ENCODE results near the gene ARHGAP44. TPM values are rescaled to one million over a fixed set of nuclear protein-coding genes. Genes with fewer than 3 reads are reported as not detected.

ARHGAP44 gene
- total and polyA plus RNA-seq, 9 of the 15 experiments (the other 6 are each of a cell fraction or from before 2014, with no cell fraction given) = 0.01 to 0.68 (median 0.07) TPM; not detected in 1

GRCh38 chr17:12994341-12995074 is 205.2 kb downstream of the ARHGAP44 start:
- no TSS peak for BruUV-seq (replicated peaks)
- Histone ChIP-seq H3K9me1 (ENCODE audit: control insufficient read depth, insufficient read depth, low read length) (no peaks in the 10 kb centered on the region), H3K36me3 (ENCODE audit: control insufficient read depth, insufficient read depth, low read length) (peaks cover 87% of the 10 kb centered on the region; the same call in 2 of the 3 replicates), H3K27ac (ENCODE audit: extremely low read depth, low read depth, low read length) (no peak overlapping the region), H2AFZ (ENCODE audit: low read depth, low read length) (no peak overlapping the region), H4K20me1 (replicated peaks; ENCODE audit: control insufficient read depth, insufficient read depth, low read length) (no peaks in the 10 kb centered on the region), H3K79me2 (ENCODE audit: control insufficient read depth, insufficient read depth, low read length) (no peaks in the 10 kb centered on the region), H3K4me1 (replicated peaks in 1 of 2; ENCODE audit: control insufficient read depth in 2 of 2, insufficient read depth in 2 of 2, low read length in 2 of 2) (no peaks in the 10 kb centered on the region; a peak in 1 of 5 replicates), H3K4me2 (ENCODE audit: insufficient read depth, low read length) (no peak overlapping the region), H3K4me3 (no peak overlapping the region), H3K9ac (ENCODE audit: insufficient read depth in 1 of 2, low read depth in 2 of 2, low read length in 2 of 2) (no peak overlapping the region; a peak in 1 of 4 replicates), H3K27me3 (ENCODE audit: control insufficient read depth in 2 of 2, insufficient read depth in 2 of 2, low read length in 2 of 2) (no peaks in the 10 kb centered on the region), H3K9me3 (replicated peaks; ENCODE audit: control insufficient read depth, insufficient read depth, low read depth, low read length) (no peaks in the 10 kb centered on the region)
- ATAC-seq (no peak), DNase-seq (ENCODE audit: extremely low read depth in 1 of 4, low spot score in 3 of 4) (no peak), FAIRE-seq (no peak)
- WGBS (ENCODE audit: insufficient coverage, low coverage, missing lambda C conversion rate) = 93% methylated on average over 13 of the region's 19 CpGs
- TF ChIP-seq, protein P1, sequence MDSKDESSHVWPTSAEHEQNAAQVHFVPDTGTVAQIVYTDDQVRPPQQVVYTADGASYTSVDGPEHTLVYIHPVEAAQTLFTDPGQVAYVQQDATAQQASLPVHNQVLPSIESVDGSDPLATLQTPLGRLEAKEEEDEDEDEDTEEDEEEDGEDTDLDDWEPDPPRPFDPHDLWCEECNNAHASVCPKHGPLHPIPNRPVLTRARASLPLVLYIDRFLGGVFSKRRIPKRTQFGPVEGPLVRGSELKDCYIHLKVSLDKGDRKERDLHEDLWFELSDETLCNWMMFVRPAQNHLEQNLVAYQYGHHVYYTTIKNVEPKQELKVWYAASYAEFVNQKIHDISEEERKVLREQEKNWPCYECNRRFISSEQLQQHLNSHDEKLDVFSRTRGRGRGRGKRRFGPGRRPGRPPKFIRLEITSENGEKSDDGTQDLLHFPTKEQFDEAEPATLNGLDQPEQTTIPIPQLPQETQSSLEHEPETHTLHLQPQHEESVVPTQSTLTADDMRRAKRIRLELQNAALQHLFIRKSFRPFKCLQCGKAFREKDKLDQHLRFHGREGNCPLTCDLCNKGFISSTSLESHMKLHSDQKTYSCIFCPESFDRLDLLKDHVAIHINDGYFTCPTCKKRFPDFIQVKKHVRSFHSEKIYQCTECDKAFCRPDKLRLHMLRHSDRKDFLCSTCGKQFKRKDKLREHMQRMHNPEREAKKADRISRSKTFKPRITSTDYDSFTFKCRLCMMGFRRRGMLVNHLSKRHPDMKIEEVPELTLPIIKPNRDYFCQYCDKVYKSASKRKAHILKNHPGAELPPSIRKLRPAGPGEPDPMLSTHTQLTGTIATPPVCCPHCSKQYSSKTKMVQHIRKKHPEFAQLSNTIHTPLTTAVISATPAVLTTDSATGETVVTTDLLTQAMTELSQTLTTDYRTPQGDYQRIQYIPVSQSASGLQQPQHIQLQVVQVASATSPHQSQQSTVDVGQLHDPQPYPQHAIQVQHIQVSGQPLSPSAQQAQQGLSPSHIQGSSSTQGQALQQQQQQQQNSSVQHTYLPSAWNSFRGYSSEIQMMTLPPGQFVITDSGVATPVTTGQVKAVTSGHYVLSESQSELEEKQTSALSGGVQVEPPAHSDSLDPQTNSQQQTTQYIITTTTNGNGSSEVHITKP (IDR thresholded peaks at IDR 0.05; ENCODE audit: partially characterized antibody) = no peak
- TF ChIP-seq, protein P2, sequence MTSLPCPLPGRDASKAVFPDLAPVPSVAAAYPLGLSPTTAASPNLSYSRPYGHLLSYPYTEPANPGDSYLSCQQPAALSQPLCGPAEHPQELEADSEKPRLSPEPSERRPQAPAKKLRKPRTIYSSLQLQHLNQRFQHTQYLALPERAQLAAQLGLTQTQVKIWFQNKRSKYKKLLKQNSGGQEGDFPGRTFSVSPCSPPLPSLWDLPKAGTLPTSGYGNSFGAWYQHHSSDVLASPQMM (CRISPR knock-in tag; IDR thresholded peaks at IDR 0.05) = no peak
- TF ChIP-seq FIP1L1 (IDR thresholded peaks at IDR 0.05; ENCODE audit: low read depth, low read length, poor library complexity, severe bottlenecking) = no peak
- no peak for TF ChIP-seq SMARCE1 (IDR thresholded peaks at IDR 0.05)
- no peak for TF ChIP-seq SMAD2 (IDR thresholded peaks at IDR 0.05; ENCODE audit: low read depth, low read length)
- TF ChIP-seq MEIS2 (IDR thresholded peaks at IDR 0.05; ENCODE audit: partially characterized antibody) = no peak
- TF ChIP-seq SRSF3 (IDR thresholded peaks at IDR 0.05; ENCODE audit: insufficient read depth, low read length) = no peak
- TF ChIP-seq JUNB (CRISPR knock-in tag; conservative IDR thresholded peaks at IDR 0.05) = no peak
- in situ Hi-C loops (cut with MboI) = no loop called here
- ChIA-PET CTCF (ENCODE audit: low intra/inter-chr PET ratio) (no interaction called here), POLR2A (interaction anchor here (0.7 kb wide), 1 partner anchor 24 kb away, joined by 3 read pairs; the partner anchor contains the start of gene ELAC2)
- intact Hi-C loops (cut with micrococcal nuclease) = no loop called here

Data from K562 (cell line).